H1 (cell line): ENCODE measurements around the gene GMEB1. TPM values are rescaled to one million over a fixed set of nuclear protein-coding genes. Genes with fewer than 3 reads are reported as not detected.

Source experiments
- ATF2 ChIP-seq: IDR thresholded peaks from 2 replicates; pipeline ENCODE4 v1.6.1; 2012; ENCODE audit warnings: low read length, inconsistent platforms
- ATF3 ChIP-seq: IDR thresholded peaks from 2 replicates; pipeline ENCODE4 v1.6.1; 2011; ENCODE audit warnings: low read depth, mild to moderate bottlenecking, low read length; ENCODE audit not compliant: insufficient read depth
- CEBPB ChIP-seq: IDR thresholded peaks from 2 replicates; pipeline ENCODE4 v1.6.1; 2012; ENCODE audit warnings: low read depth, low read length
- CHD1 ChIP-seq: IDR thresholded peaks from 2 replicates; pipeline ENCODE4 v1.6.1; 2012; ENCODE audit warnings: low read depth, low read length, improper control_type of control experiment
- CHD2 ChIP-seq: IDR thresholded peaks from 2 replicates; pipeline ENCODE4 v1.6.1; 2012; ENCODE audit warnings: low read length, improper control_type of control experiment
- CTBP2 ChIP-seq: IDR thresholded peaks from 2 replicates; pipeline ENCODE4 v1.7.0; 2011; ENCODE audit warnings: borderline replicate concordance, mild to moderate bottlenecking, moderate library complexity, mixed read lengths, low read length; ENCODE audit not compliant: insufficient read depth, insufficient read length
- EZH2 ChIP-seq: fragments of 200-600 bp; sonication (generic); IDR thresholded peaks from 2 replicates; pipeline ENCODE4 v1.7.1; 2012; ENCODE audit warnings: low read depth, mild to moderate bottlenecking, moderate library complexity, low read length, inconsistent platforms; ENCODE audit not compliant: severe bottlenecking
- GABPA ChIP-seq: IDR thresholded peaks from 2 replicates; pipeline ENCODE4 v1.6.1; 2011; ENCODE audit warnings: mild to moderate bottlenecking, low read length, moderate library complexity, borderline replicate concordance; ENCODE audit not compliant: insufficient read depth
- JUND ChIP-seq: IDR thresholded peaks from 2 replicates; pipeline ENCODE4 v1.6.1; 2011; ENCODE audit warnings: mild to moderate bottlenecking, improper control_type of control experiment, low read length
- NANOG ChIP-seq: IDR thresholded peaks from 2 replicates; pipeline ENCODE4 v1.6.1; 2011; ENCODE audit warnings: low read length, low read depth, mild to moderate bottlenecking, inconsistent platforms; ENCODE audit not compliant: insufficient read depth, poor library complexity, severe bottlenecking
- PHF8 ChIP-seq: fragments of 200-600 bp; sonication (generic); conservative IDR thresholded peaks from 2 replicates; pipeline ENCODE4 v1.7.1; 2012; ENCODE audit warnings: low read depth, mild to moderate bottlenecking, inconsistent platforms, low read length, moderate library complexity
- POU5F1 ChIP-seq: IDR thresholded peaks from 2 replicates; pipeline ENCODE4 v1.6.1; 2011; ENCODE audit warnings: low read depth, mild to moderate bottlenecking, low read length, moderate library complexity
- RNF2 ChIP-seq: fragments of 200-900, 300-1000 bp; sonication (generic); IDR thresholded peaks from 2 replicates; pipeline ENCODE4 v1.7.1; 2016; ENCODE audit warnings: borderline replicate concordance, low read depth, mild to moderate bottlenecking, antibody characterized with exemption, low read length; ENCODE audit not compliant: poor library complexity, severe bottlenecking; ENCODE audit errors: missing control alignments
- RXRA ChIP-seq: IDR thresholded peaks from 2 replicates; pipeline ENCODE4 v1.6.1; 2011; ENCODE audit warnings: low read depth, mild to moderate bottlenecking, low read length, moderate library complexity; ENCODE audit not compliant: insufficient read depth
- SAP30 ChIP-seq: fragments of 300-600 bp; sonication (generic); IDR thresholded peaks from 2 replicates; pipeline ENCODE4 v1.7.1; 2012; ENCODE audit warnings: low read length, moderate library complexity, mild to moderate bottlenecking, inconsistent platforms; ENCODE audit not compliant: insufficient read depth, insufficient replicate concordance
- SIRT6 ChIP-seq: IDR thresholded peaks from one replicate; pipeline ENCODE4 v1.7.1; 2012; ENCODE audit warnings: low read length, inconsistent platforms
- SP2 ChIP-seq: IDR thresholded peaks from 2 replicates; pipeline ENCODE4 v1.6.1; 2012; ENCODE audit warnings: mild to moderate bottlenecking, low read length, inconsistent platforms
- TAF1 ChIP-seq: IDR thresholded peaks from 2 replicates; pipeline ENCODE4 v1.6.1; 2011; ENCODE audit warnings: mild to moderate bottlenecking, low read depth, low read length
- TEAD4 ChIP-seq: IDR thresholded peaks from 2 replicates; pipeline ENCODE4 v1.6.1; 2012; ENCODE audit warnings: low read depth, low read length, inconsistent platforms, mixed read lengths
- polyA plus RNA-seq, 7 experiments: library from polyadenylated mRNA; depleted of rRNA in 3 of 7; stranded (reverse) in 5 of 7; unstranded in 2 of 7; fragments of >200 nt in 5 of 7; fragments of 200-250 nt in 2 of 7; gene quantifications; 1 replicate in 5 of 7; 2 replicates in 1 of 7; 4 replicates in 1 of 7; pipeline versions ENCODE4 v1.2.1 to v1.2.3, GENCODE V29; 2011 to 2013; ENCODE audit warnings: missing spikeins in 2 of 7, mixed read lengths in 2 of 7
- total RNA-seq: library from RNA; stranded (reverse); fragmentation: NEBNext Ultra II Directional; extraction: Animal tissue kit (Norgen Biotek cat#: 25700); gene quantifications from 2 replicates; pipeline ENCODE4 v1.2.1, GENCODE V29; 2021
- TF ChIP-seq, protein P1 (sequence below): IDR thresholded peaks from 2 replicates; pipeline ENCODE4 v1.6.1; 2011; ENCODE audit warnings: low read length, improper control_type of control experiment

The GMEB1 gene
- total and polyA plus RNA-seq, 2 of the 8 experiments (the other 6 are each of a cell fraction or from before 2014, with no cell fraction given) = 13.3 to 26.2 TPM

DNA sequence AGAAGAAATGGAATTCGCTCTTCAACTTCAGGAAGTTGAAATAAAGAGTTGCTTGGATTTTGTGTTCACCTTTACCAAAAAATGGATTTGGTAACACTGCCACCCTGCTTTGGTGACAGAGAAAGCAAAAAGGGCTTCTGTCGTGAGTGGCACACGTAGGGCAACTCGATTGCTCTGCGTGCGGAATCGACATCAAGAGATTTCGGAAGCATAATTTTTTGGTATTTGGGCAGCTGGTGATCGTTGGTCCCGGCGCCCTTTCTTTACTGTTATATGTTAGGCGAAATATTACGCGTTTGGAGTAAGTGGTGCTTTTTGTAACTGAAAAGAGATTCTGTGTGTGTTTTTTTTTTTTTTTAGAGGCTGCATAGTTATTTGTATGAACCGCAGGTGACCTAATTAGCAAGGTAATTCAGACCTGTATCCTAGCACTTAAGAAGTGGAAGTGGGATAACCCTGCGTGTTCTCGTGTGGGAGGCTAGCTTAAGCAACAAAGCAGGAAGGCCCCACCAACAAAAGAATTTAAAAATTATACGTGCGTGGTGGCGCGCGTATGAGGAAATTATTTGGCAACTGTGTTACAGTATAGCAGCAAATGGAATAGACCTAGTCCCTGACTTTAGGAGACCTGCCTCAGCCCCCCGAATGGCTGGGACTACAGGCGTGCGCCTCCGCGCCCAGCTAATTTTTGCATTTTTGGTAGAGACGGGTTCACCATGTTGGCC lies 19.9 kb upstream of the GMEB1 start, which contains the start of gene RNU11 (continued):
- TF ChIP-seq GABPA (no peak), POU5F1 (no peak), ATF2 (peak; percentile 100), JUND (peak; percentile 89), TAF1 (peak; percentile 61), CEBPB (no peak), ATF3 (no peak), TEAD4 (peak; percentile 50; the same call in 1 of the 2 replicates), CHD2 (peak; percentile 77; the same call in 1 of the 2 replicates), SP2 (no peak), NANOG (peak; percentile 58), SAP30 (no peak), PHF8 (peak; percentile 24; the same call in 1 of the 2 replicates), CHD1 (no peak), RXRA (no peak), SIRT6 (no peak), CTBP2 (no peak), EZH2 (no peak), RNF2 (no peak)
- TF ChIP-seq, protein P1, sequence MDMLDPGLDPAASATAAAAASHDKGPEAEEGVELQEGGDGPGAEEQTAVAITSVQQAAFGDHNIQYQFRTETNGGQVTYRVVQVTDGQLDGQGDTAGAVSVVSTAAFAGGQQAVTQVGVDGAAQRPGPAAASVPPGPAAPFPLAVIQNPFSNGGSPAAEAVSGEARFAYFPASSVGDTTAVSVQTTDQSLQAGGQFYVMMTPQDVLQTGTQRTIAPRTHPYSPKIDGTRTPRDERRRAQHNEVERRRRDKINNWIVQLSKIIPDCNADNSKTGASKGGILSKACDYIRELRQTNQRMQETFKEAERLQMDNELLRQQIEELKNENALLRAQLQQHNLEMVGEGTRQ = no peak
